Measurements from ENCODE around the gene RNF113A.
"Not testable (repeated sequence)": the region's sequence is repeated elsewhere in the genome, so short reads cannot be mapped to it uniquely, and the experiment has no call there.

Gene RNF113A

GRCh38 chrX:119833905-119834304 lies 37.6 kb downstream of the RNF113A start:
- DNase-seq (ENCODE audit: low read depth in 2 of 2) = no peak

GRCh38 chrX:119828446-119828845 lies 43.1 kb downstream of the RNF113A start:
- DNase-seq (ENCODE audit: low read depth in 2 of 2) = no peak

- no peak for DNase-seq (ENCODE audit: low read depth in 2 of 2)
These were observed 45.1 kb downstream of the RNF113A start for GRCh38 chrX:119826399-119826959.

- not testable (repeated sequence) for DNase-seq (ENCODE audit: low read depth in 2 of 2)
These were observed 47.3 kb downstream of the RNF113A start for GRCh38 chrX:119824221-119824620.

- DNase-seq (ENCODE audit: low read depth in 2 of 2) = not testable (repeated sequence)
These were observed 49.8 kb downstream of the RNF113A start for GRCh38 chrX:119821703-119822102.
